Measurements from ENCODE around the gene CDS1. TPM values are rescaled to one million over a fixed set of nuclear protein-coding genes. Genes with fewer than 3 reads are reported as not detected.
A peak's percentile ranks its signal among the peaks of the same experiment; 100 is the strongest.
"Not testable (repeated sequence)": the region's sequence is repeated elsewhere in the genome, so short reads cannot be mapped to it uniquely, and the experiment has no call there.

The CDS1 gene
- 1 to 10 TPM in 2 of 10 donors, under 1 TPM in 8; 0.13 to 1.9 (median 0.30) TPM for polyA plus RNA-seq (ENCODE audit: insufficient read length in 10 of 10)
- long read RNA-seq, donor 1: 0 reads
- long read RNA-seq, donor 2: 0 reads
- long read RNA-seq, donor 3: 0 reads
- long read RNA-seq, donor 4: 0 reads
- long read RNA-seq, donor 5: 0 reads
- long read RNA-seq, donor 6: 0 reads
- long read RNA-seq, donor 7: 0 reads
- long read RNA-seq, donor 8: 0 reads
- long read RNA-seq, donor 9: 0 reads

GRCh38 chr4:84582988-84583875, at the start of gene CDS1:
TSS of gene CDS1 (plus strand) at chr4:84583127. CDS start at chr4:84583402, 275 bp downstream.
- peak in 2 of 3 donors; percentile 5 to 68 for DNase-seq

GRCh38 chr4:84535901-84536300, 47.0 kb upstream of the CDS1 start:
- DNase-seq: no peak

GRCh38 chr4:84545093-84545492, 37.8 kb upstream of the CDS1 start:
- no peak for DNase-seq

- DNase-seq: no peak
Measured at GRCh38 chr4:84547211-84547610, 35.7 kb upstream of the CDS1 start.

GRCh38 chr4:84549191-84549590, 33.7 kb upstream of the CDS1 start:
- DNase-seq: not testable (repeated sequence)

GRCh38 chr4:84562156-84562555, 20.8 kb upstream of the CDS1 start:
- no peak for DNase-seq

GRCh38 chr4:84563002-84563401, 19.9 kb upstream of the CDS1 start:
- no peak for DNase-seq

GRCh38 chr4:84565951-84566350, 17.0 kb upstream of the CDS1 start:
- no peak for DNase-seq

- DNase-seq: no peak
Measured at GRCh38 chr4:84568496-84568895, 14.4 kb upstream of the CDS1 start.

GRCh38 chr4:84569009-84569408, 13.9 kb upstream of the CDS1 start:
- DNase-seq: no peak

- DNase-seq: no peak
Measured at GRCh38 chr4:84573385-84574068, 9.4 kb upstream of the CDS1 start.

- no peak for DNase-seq
Measured at GRCh38 chr4:84574069-84574720, 8.7 kb upstream of the CDS1 start.

GRCh38 chr4:84578540-84579402, 4.2 kb upstream of the CDS1 start:
- no peak for DNase-seq

- no peak for DNase-seq
Measured at GRCh38 chr4:84579403-84579776, 3.5 kb upstream of the CDS1 start.

- DNase-seq: peak; percentile 37 to 84 (median 67)
Measured at GRCh38 chr4:84582302-84582987, 482 bp upstream of the CDS1 start.

GRCh38 chr4:84583876-84584380, 1.0 kb downstream of the CDS1 start:
- peak in 1 of 3 donors; percentile 44 for DNase-seq

GRCh38 chr4:84585251-84585650, 2.3 kb downstream of the CDS1 start:
- DNase-seq: no peak

GRCh38 chr4:84594724-84595123, 11.8 kb downstream of the CDS1 start:
- no peak for DNase-seq

GRCh38 chr4:84596826-84597225, 13.9 kb downstream of the CDS1 start:
- DNase-seq: no peak

- no peak for DNase-seq
Measured at GRCh38 chr4:84597450-84597849, 14.5 kb downstream of the CDS1 start.
